ENCODE results near the gene SLCO1A2.

The SLCO1A2 gene

DNA sequence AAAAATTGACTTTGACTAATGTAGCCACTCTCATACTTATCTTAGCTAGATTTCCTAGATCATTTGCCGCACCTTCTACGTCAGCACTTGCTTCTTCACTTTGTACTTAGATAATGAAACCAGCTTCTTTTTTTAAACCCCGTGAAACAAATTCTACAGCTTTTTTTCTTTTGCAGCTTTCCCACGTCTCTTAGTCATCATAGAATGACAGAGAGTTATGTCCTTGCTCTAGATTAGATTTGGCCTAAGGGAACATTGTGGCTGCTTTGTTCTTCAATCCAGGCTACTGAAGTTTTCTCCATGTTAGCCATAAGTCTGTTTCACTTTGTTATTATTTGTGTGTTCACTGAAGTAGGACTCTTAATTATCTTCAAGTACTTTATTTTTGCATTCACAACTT lies 94.9 kb downstream of the SLCO1A2 start:
- no peaks in the 10 kb centered on the region for H3K4me1 ChIP-seq (ENCODE audit: insufficient read depth, low read length, poor library complexity, severe bottlenecking)
- H3K27me3 ChIP-seq (ENCODE audit: insufficient read depth, low read length, poor library complexity, severe bottlenecking), result no peaks in the 10 kb centered on the region
- H3K9ac ChIP-seq (ENCODE audit: low read depth, low read length, poor library complexity, severe bottlenecking), result no peak overlapping the region
- H3F3A ChIP-seq (ENCODE audit: low read depth), result no peaks in the 10 kb centered on the region
- no peak overlapping the region for H3K4me2 ChIP-seq (ENCODE audit: low read depth, low read length, poor library complexity, severe bottlenecking)
- no peaks in the 10 kb centered on the region for H3K9me3 ChIP-seq (ENCODE audit: insufficient read depth, low read depth, low read length)
- H2AFZ ChIP-seq (ENCODE audit: low read length), result no peak overlapping the region
- no peaks in the 10 kb centered on the region for H4K20me1 ChIP-seq (ENCODE audit: insufficient read depth, low read length, poor library complexity, severe bottlenecking)
- no peak overlapping the region for H3K4me3 ChIP-seq (ENCODE audit: low read length, poor library complexity, severe bottlenecking)
- TF ChIP-seq EZH2phosphoT487 (IDR thresholded peaks at IDR 0.05; ENCODE audit: borderline replicate concordance), result no peak
- TF ChIP-seq, protein P1, sequence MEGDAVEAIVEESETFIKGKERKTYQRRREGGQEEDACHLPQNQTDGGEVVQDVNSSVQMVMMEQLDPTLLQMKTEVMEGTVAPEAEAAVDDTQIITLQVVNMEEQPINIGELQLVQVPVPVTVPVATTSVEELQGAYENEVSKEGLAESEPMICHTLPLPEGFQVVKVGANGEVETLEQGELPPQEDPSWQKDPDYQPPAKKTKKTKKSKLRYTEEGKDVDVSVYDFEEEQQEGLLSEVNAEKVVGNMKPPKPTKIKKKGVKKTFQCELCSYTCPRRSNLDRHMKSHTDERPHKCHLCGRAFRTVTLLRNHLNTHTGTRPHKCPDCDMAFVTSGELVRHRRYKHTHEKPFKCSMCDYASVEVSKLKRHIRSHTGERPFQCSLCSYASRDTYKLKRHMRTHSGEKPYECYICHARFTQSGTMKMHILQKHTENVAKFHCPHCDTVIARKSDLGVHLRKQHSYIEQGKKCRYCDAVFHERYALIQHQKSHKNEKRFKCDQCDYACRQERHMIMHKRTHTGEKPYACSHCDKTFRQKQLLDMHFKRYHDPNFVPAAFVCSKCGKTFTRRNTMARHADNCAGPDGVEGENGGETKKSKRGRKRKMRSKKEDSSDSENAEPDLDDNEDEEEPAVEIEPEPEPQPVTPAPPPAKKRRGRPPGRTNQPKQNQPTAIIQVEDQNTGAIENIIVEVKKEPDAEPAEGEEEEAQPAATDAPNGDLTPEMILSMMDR (conservative IDR thresholded peaks at IDR 0.05; ENCODE audit: low read length), result no peak
- H3K79me2 ChIP-seq (ENCODE audit: insufficient read depth, low read length), result no peaks in the 10 kb centered on the region
- H3K9me2 ChIP-seq (replicated peaks; ENCODE audit: low read depth, low read length), result no peaks in the 10 kb centered on the region
- H3K36me3 ChIP-seq (ENCODE audit: insufficient read depth, low read length), result no peaks in the 10 kb centered on the region

- Histone ChIP-seq H3K27me3 (ENCODE audit: insufficient read depth, low read length, poor library complexity, severe bottlenecking) (no peaks in the 10 kb centered on the region), H2AFZ (ENCODE audit: low read length) (no peak overlapping the region), H3K4me1 (ENCODE audit: insufficient read depth, low read length, poor library complexity, severe bottlenecking) (no peaks in the 10 kb centered on the region), H3F3A (ENCODE audit: low read depth) (no peaks in the 10 kb centered on the region), H3K79me2 (ENCODE audit: insufficient read depth, low read length) (no peaks in the 10 kb centered on the region), H3K9me2 (replicated peaks; ENCODE audit: low read depth, low read length) (no peaks in the 10 kb centered on the region), H3K9me3 (ENCODE audit: insufficient read depth, low read depth, low read length) (no peaks in the 10 kb centered on the region), H4K20me1 (ENCODE audit: insufficient read depth, low read length, poor library complexity, severe bottlenecking) (no peaks in the 10 kb centered on the region), H3K36me3 (ENCODE audit: insufficient read depth, low read length) (no peaks in the 10 kb centered on the region), H3K9ac (ENCODE audit: low read depth, low read length, poor library complexity, severe bottlenecking) (no peak overlapping the region), H3K4me3 (ENCODE audit: low read length, poor library complexity, severe bottlenecking) (no peak overlapping the region), H3K4me2 (ENCODE audit: low read depth, low read length, poor library complexity, severe bottlenecking) (no peak overlapping the region)
- TF ChIP-seq, protein P1 (conservative IDR thresholded peaks at IDR 0.05; ENCODE audit: low read length), result no peak
- no peak for TF ChIP-seq EZH2phosphoT487 (IDR thresholded peaks at IDR 0.05; ENCODE audit: borderline replicate concordance)
Measured at GRCh38 chr12:21234395-21234794, 100.3 kb downstream of the SLCO1A2 start.

- H3K9me3 ChIP-seq (ENCODE audit: insufficient read depth, low read depth, low read length), result no peaks in the 10 kb centered on the region
- no peaks in the 10 kb centered on the region for H4K20me1 ChIP-seq (ENCODE audit: insufficient read depth, low read length, poor library complexity, severe bottlenecking)
- H3K27me3 ChIP-seq (ENCODE audit: insufficient read depth, low read length, poor library complexity, severe bottlenecking), result no peaks in the 10 kb centered on the region
- no peaks in the 10 kb centered on the region for H3K79me2 ChIP-seq (ENCODE audit: insufficient read depth, low read length)
- no peak overlapping the region for H3K9ac ChIP-seq (ENCODE audit: low read depth, low read length, poor library complexity, severe bottlenecking)
- TF ChIP-seq EZH2phosphoT487 (IDR thresholded peaks at IDR 0.05; ENCODE audit: borderline replicate concordance), result no peak
- TF ChIP-seq, protein P1 (conservative IDR thresholded peaks at IDR 0.05; ENCODE audit: low read length), result no peak
- H3K9me2 ChIP-seq (replicated peaks; ENCODE audit: low read depth, low read length), result 0 out of 2 replicates have a peak, but pooled peaks cover 2% of the 10 kb centered on the region
- no peak overlapping the region for H3K4me2 ChIP-seq (ENCODE audit: low read depth, low read length, poor library complexity, severe bottlenecking)
- no peak overlapping the region for H2AFZ ChIP-seq (ENCODE audit: low read length)
- H3K36me3 ChIP-seq (ENCODE audit: insufficient read depth, low read length), result no peaks in the 10 kb centered on the region
- H3K4me3 ChIP-seq (ENCODE audit: low read length, poor library complexity, severe bottlenecking), result no peak overlapping the region
- no peaks in the 10 kb centered on the region for H3K4me1 ChIP-seq (ENCODE audit: insufficient read depth, low read length, poor library complexity, severe bottlenecking)
- H3F3A ChIP-seq (ENCODE audit: low read depth), result no peaks in the 10 kb centered on the region
Measured at GRCh38 chr12:21223930-21224329, 110.8 kb downstream of the SLCO1A2 start.

Measured in Loucy (cell line).